ENCODE measurements around the gene RNF31.

GRCh38 chr14:24139272-24139934 lies 7.9 kb upstream of the RNF31 start:
- TF ChIP-seq EZH2 (IDR thresholded peaks at IDR 0.05; ENCODE audit: insufficient read depth, low read length): no peak
- TF ChIP-seq, protein P1, sequence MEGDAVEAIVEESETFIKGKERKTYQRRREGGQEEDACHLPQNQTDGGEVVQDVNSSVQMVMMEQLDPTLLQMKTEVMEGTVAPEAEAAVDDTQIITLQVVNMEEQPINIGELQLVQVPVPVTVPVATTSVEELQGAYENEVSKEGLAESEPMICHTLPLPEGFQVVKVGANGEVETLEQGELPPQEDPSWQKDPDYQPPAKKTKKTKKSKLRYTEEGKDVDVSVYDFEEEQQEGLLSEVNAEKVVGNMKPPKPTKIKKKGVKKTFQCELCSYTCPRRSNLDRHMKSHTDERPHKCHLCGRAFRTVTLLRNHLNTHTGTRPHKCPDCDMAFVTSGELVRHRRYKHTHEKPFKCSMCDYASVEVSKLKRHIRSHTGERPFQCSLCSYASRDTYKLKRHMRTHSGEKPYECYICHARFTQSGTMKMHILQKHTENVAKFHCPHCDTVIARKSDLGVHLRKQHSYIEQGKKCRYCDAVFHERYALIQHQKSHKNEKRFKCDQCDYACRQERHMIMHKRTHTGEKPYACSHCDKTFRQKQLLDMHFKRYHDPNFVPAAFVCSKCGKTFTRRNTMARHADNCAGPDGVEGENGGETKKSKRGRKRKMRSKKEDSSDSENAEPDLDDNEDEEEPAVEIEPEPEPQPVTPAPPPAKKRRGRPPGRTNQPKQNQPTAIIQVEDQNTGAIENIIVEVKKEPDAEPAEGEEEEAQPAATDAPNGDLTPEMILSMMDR (IDR thresholded peaks at IDR 0.05; ENCODE audit: insufficient read depth, low read depth, low read length): no peak
